Measurements from ENCODE around the gene KCNK13. TPM values are rescaled to one million over a fixed set of nuclear protein-coding genes. Genes with fewer than 3 reads are reported as not detected.
"Not testable (repeated sequence)": the region's sequence is repeated elsewhere in the genome, so short reads cannot be mapped to it uniquely, and the experiment has no call there.

KCNK13 gene
- total RNA-seq (2014; rRNA removed; shearing (Covaris generic); ENCODE audit: low replicate concordance) = not detected in 2 replicates

DNA sequence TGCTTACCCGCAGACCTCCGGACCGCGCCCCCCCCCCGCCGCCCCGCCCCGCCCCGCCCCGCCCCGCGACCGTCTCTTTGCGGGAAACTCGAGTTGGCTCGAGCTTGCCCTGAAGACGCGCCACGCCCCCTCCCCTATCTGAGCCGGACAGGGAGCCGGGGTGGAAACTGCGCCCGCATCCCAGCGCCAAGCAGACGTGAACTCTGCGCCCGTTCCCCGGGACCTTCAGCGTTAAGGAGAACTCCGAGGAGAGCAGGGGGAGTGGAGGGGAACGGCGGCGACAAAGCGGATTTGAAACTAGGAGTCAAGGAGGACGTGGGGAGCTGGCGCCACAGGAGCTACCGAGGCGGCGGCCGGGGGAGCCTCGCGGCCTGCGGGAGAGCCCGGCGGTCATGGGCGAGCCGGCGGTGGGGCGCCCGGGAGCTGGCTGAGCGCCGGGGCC lies at the start of gene KCNK13:
Gene KCNK13, plus strand, starts transcription at position 310 of the 442 bp plus-strand sequence. CDS start 212 bp downstream, outside the sequence.
- Histone ChIP-seq H3K9me3 (ENCODE audit: low read length) (no peaks in the 10 kb centered on the region), H4K20me1 (ENCODE audit: insufficient read depth, low read depth, low read length) (no peaks in the 10 kb centered on the region), H3K4me2 (ENCODE audit: low read depth, low read length, poor library complexity, severe bottlenecking) (peak within 1 kb of the TSS; percentile 52), H3K4me3 (ENCODE audit: low read length) (peak within 1 kb of the TSS; percentile 34; the same call in 1 of the 2 replicates), H3K27me3 (ENCODE audit: low read length) (no peaks in the 10 kb centered on the region), H3K9ac (ENCODE audit: low read length) (no peak within 1 kb of the TSS), H3K9me2 (replicated peaks; ENCODE audit: insufficient read depth, low read length) (no peaks in the 10 kb centered on the region), H3K4me1 (ENCODE audit: low read length) (peaks cover 36% of the 10 kb centered on the region), H2AFZ (ENCODE audit: low read length) (no peak within 1 kb of the TSS), H3K79me2 (ENCODE audit: low read length) (no peaks in the 10 kb centered on the region), H3K36me3 (ENCODE audit: insufficient read depth, low read length) (no peaks in the 10 kb centered on the region), H3K27ac (ENCODE audit: low read length) (no peak within 1 kb of the TSS)
- DNase-seq = no peak

GRCh38 chr14:90017371-90017770 lies 44.4 kb upstream of the KCNK13 start:
- DNase-seq = no peak
- Histone ChIP-seq H3K79me2 (ENCODE audit: low read length) (no peaks in the 10 kb centered on the region), H3K4me3 (ENCODE audit: low read length) (no peak overlapping the region)

GRCh38 chr14:90019824-90020523 lies 41.8 kb upstream of the KCNK13 start:
- Histone ChIP-seq H3K4me3 (ENCODE audit: low read length) (no peak overlapping the region), H2AFZ (ENCODE audit: low read length) (no peak overlapping the region), H4K20me1 (ENCODE audit: insufficient read depth, low read depth, low read length) (no peaks in the 10 kb centered on the region), H3K4me1 (ENCODE audit: low read length) (no peaks in the 10 kb centered on the region), H3K4me2 (ENCODE audit: low read depth, low read length, poor library complexity, severe bottlenecking) (no peak overlapping the region), H3K27me3 (ENCODE audit: low read length) (no peaks in the 10 kb centered on the region), H3K9me2 (replicated peaks; ENCODE audit: insufficient read depth, low read length) (no peaks in the 10 kb centered on the region), H3K79me2 (ENCODE audit: low read length) (no peaks in the 10 kb centered on the region), H3K9me3 (ENCODE audit: low read length) (no peaks in the 10 kb centered on the region), H3K9ac (ENCODE audit: low read length) (no peak overlapping the region), H3K27ac (ENCODE audit: low read length) (no peak overlapping the region), H3K36me3 (ENCODE audit: insufficient read depth, low read length) (peaks cover 35% of the 10 kb centered on the region)
- no peak for DNase-seq

More at GRCh38 chr14:90017371-90017770, 44.4 kb upstream of the KCNK13 start:
- Histone ChIP-seq H3K9ac (ENCODE audit: low read length) (no peak overlapping the region), H2AFZ (ENCODE audit: low read length) (no peak overlapping the region), H3K36me3 (ENCODE audit: insufficient read depth, low read length) (peaks cover 24% of the 10 kb centered on the region; the same call in 1 of the 2 replicates), H3K4me1 (ENCODE audit: low read length) (no peaks in the 10 kb centered on the region), H3K27me3 (ENCODE audit: low read length) (no peaks in the 10 kb centered on the region), H3K9me3 (ENCODE audit: low read length) (no peaks in the 10 kb centered on the region), H4K20me1 (ENCODE audit: insufficient read depth, low read depth, low read length) (no peaks in the 10 kb centered on the region), H3K4me2 (ENCODE audit: low read depth, low read length, poor library complexity, severe bottlenecking) (no peak overlapping the region), H3K27ac (ENCODE audit: low read length) (no peak overlapping the region), H3K9me2 (replicated peaks; ENCODE audit: insufficient read depth, low read length) (no peaks in the 10 kb centered on the region)

DNA sequence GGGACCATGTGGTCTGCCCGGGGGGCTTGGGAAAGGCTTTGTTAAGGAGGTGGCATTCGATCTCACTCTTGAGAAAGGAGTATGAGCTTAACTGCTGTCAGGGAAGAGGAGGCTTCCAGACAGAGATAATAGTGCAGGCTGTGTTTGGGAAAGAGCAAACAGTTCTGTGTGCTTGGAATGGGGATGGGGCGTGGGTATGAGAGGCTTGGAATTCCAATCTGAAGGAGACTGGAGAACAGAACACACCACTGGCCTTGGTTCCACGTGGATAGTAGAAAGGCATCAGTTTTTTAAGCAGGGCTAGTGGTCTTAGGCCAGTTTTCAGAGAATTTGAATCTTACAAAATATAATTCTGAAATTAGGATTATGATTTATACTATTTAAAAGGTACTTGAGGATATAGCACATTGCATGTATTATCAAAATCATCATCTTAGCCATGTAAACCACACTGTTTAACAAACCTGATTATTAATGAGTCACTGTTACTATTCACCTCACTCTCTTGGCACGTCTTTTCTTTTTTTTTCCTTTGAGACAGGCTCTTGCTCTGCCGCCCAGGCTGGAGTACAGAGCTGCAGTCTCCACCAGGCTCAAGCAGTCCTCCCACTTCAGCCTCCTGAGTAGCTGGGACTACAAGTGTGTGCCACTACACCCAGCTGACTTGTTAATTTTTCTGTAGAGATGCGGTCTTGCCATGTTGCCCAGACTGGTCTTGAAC lies 38.5 kb upstream of the KCNK13 start:
- Histone ChIP-seq H4K20me1 (ENCODE audit: insufficient read depth, low read depth, low read length) (no peaks in the 10 kb centered on the region), H3K27me3 (ENCODE audit: low read length) (no peaks in the 10 kb centered on the region), H3K9me3 (ENCODE audit: low read length) (no peaks in the 10 kb centered on the region), H3K4me1 (ENCODE audit: low read length) (no peaks in the 10 kb centered on the region), H3K36me3 (ENCODE audit: insufficient read depth, low read length) (peaks cover 51% of the 10 kb centered on the region), H3K9ac (ENCODE audit: low read length) (no peak overlapping the region), H3K79me2 (ENCODE audit: low read length) (peaks cover 5% of the 10 kb centered on the region), H3K9me2 (replicated peaks; ENCODE audit: insufficient read depth, low read length) (no peaks in the 10 kb centered on the region), H3K4me2 (ENCODE audit: low read depth, low read length, poor library complexity, severe bottlenecking) (no peak overlapping the region), H3K27ac (ENCODE audit: low read length) (no peak overlapping the region), H3K4me3 (ENCODE audit: low read length) (no peak overlapping the region), H2AFZ (ENCODE audit: low read length) (no peak overlapping the region)
- no peak for DNase-seq

DNA sequence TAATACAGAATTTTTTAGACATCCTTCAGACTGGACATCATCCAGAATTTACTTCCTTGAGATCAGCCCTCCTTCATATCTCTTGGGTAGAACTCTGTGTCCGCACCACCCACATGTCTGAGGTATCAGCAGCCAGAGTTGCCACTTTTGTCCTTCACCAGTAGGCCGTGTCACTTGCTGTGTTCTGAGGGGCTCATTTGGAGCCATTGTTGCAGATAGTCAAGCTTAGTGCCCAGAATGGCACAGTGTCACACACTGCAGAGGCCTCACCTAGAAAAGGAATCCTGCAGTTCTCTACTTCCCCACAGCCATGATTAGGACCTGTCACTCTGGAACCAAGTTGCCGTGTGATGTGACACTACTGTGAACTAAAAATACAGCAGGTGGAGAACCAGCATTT lies 36.9 kb upstream of the KCNK13 start:
- no peak overlapping the region for H3K9ac ChIP-seq (ENCODE audit: low read length)

DNA sequence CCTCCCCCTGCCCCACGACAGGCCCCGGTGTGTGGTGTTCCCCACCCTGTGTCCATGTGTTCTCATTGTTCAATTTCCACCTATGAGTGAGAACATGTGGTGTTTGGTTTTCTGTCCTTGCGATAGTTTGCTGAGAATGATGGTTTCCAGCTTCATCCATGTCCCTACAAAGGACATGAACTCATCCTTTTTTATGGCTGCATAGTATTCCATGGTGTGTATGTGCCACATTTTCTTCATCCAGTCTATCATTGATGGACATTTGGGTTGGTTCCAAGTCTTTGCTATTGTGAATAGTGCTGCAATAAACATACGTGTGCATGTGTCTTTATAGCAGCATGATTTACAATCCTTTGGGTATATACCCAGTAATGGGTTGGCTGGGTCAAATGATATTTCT lies 35.2 kb upstream of the KCNK13 start:
- DNase-seq = not testable (repeated sequence)

More for the DNA sequence above, 36.9 kb upstream of the KCNK13 start:
- DNase-seq = no peak
- Histone ChIP-seq H3K36me3 (ENCODE audit: insufficient read depth, low read length) (peaks cover 50% of the 10 kb centered on the region), H3K9me3 (ENCODE audit: low read length) (no peaks in the 10 kb centered on the region), H3K27me3 (ENCODE audit: low read length) (no peaks in the 10 kb centered on the region), H3K4me1 (ENCODE audit: low read length) (no peaks in the 10 kb centered on the region), H3K79me2 (ENCODE audit: low read length) (peaks cover 5% of the 10 kb centered on the region), H4K20me1 (ENCODE audit: insufficient read depth, low read depth, low read length) (no peaks in the 10 kb centered on the region), H3K9me2 (replicated peaks; ENCODE audit: insufficient read depth, low read length) (no peaks in the 10 kb centered on the region), H3K4me2 (ENCODE audit: low read depth, low read length, poor library complexity, severe bottlenecking) (no peak overlapping the region), H3K4me3 (ENCODE audit: low read length) (no peak overlapping the region), H3K27ac (ENCODE audit: low read length) (no peak overlapping the region), H2AFZ (ENCODE audit: low read length) (no peak overlapping the region)

DNA sequence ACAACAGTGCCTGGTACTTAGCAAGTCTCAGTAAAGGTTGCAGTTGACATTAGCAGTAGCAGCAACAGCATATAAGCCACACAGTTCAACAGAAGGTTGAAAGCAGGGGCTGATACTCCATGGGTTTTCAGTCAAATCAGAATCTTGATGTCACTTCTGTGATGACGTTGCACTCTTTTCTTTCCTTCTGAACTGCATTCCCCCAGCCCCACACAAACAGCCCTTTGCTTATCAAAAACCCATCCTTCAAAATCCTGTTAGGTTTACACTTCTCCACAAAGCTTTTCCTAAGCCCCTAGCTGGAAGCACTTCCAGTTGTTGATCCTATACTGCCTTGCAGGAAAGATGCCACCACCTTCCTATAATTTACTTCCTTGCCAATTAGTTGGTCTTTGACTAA lies 34.0 kb upstream of the KCNK13 start:
- Histone ChIP-seq H3K4me1 (ENCODE audit: low read length) (no peaks in the 10 kb centered on the region), H3K9me2 (replicated peaks; ENCODE audit: insufficient read depth, low read length) (no peaks in the 10 kb centered on the region), H3K9me3 (ENCODE audit: low read length) (no peaks in the 10 kb centered on the region), H4K20me1 (ENCODE audit: insufficient read depth, low read depth, low read length) (no peaks in the 10 kb centered on the region), H3K9ac (ENCODE audit: low read length) (no peak overlapping the region), H2AFZ (ENCODE audit: low read length) (no peak overlapping the region), H3K79me2 (ENCODE audit: low read length) (peaks cover 5% of the 10 kb centered on the region), H3K27me3 (ENCODE audit: low read length) (no peaks in the 10 kb centered on the region), H3K4me3 (ENCODE audit: low read length) (no peak overlapping the region), H3K36me3 (ENCODE audit: insufficient read depth, low read length) (peaks cover 52% of the 10 kb centered on the region), H3K27ac (ENCODE audit: low read length) (no peak overlapping the region), H3K4me2 (ENCODE audit: low read depth, low read length, poor library complexity, severe bottlenecking) (no peak overlapping the region)
- DNase-seq = no peak

More for the DNA sequence above, 35.2 kb upstream of the KCNK13 start:
- H3K27me3 ChIP-seq (ENCODE audit: low read length); H3K27ac ChIP-seq (ENCODE audit: low read length); H3K4me3 ChIP-seq (ENCODE audit: low read length); H3K79me2 ChIP-seq (ENCODE audit: low read length); H4K20me1 ChIP-seq (ENCODE audit: insufficient read depth, low read depth, low read length); H3K9ac ChIP-seq (ENCODE audit: low read length); H3K9me2 ChIP-seq (replicated peaks; ENCODE audit: insufficient read depth, low read length); H3K9me3 ChIP-seq (ENCODE audit: low read length); H3K4me2 ChIP-seq (ENCODE audit: low read depth, low read length, poor library complexity, severe bottlenecking); H2AFZ ChIP-seq (ENCODE audit: low read length); H3K4me1 ChIP-seq (ENCODE audit: low read length): not testable (repeated sequence)
- H3K36me3 ChIP-seq (ENCODE audit: insufficient read depth, low read length) = peaks cover 54% of the 10 kb centered on the region

GRCh38 chr14:90034156-90034555 lies 27.6 kb upstream of the KCNK13 start:
- DNase-seq = no peak
- H3K79me2 ChIP-seq (ENCODE audit: low read length) = no peaks in the 10 kb centered on the region
- no peak overlapping the region for H2AFZ ChIP-seq (ENCODE audit: low read length)
- no peak overlapping the region for H3K4me3 ChIP-seq (ENCODE audit: low read length)
- no peaks in the 10 kb centered on the region for H3K9me2 ChIP-seq (replicated peaks; ENCODE audit: insufficient read depth, low read length)
- no peaks in the 10 kb centered on the region for H3K4me1 ChIP-seq (ENCODE audit: low read length)
- no peak overlapping the region for H3K4me2 ChIP-seq (ENCODE audit: low read depth, low read length, poor library complexity, severe bottlenecking)
- H3K27me3 ChIP-seq (ENCODE audit: low read length) = no peaks in the 10 kb centered on the region
- no peaks in the 10 kb centered on the region for H3K9me3 ChIP-seq (ENCODE audit: low read length)
- H3K27ac ChIP-seq (ENCODE audit: low read length) = no peak overlapping the region
- no peak overlapping the region for H3K9ac ChIP-seq (ENCODE audit: low read length)
- H4K20me1 ChIP-seq (ENCODE audit: insufficient read depth, low read depth, low read length) = no peaks in the 10 kb centered on the region
- H3K36me3 ChIP-seq (ENCODE audit: insufficient read depth, low read length) = peaks cover 52% of the 10 kb centered on the region
